NCI-H345 (cell line): ENCODE data around the gene STK11IP.
A peak's percentile ranks its signal among the peaks of the same experiment; 100 is the strongest.

ENCODE experiments used
- DNase-seq: peaks from one replicate; lab custom pipeline; 2025; lab: John Stamatoyannopoulos, UW

STK11IP gene

GRCh38 chr2:219597552-219598307, at the start of gene STK11IP:
Gene STK11IP (plus strand): TSS chr2:219597857. CDS start chr2:219598120, 263 bp downstream.
- DNase-seq = peak; percentile 98

- no peak for DNase-seq
Observed at GRCh38 chr2:219548990-219549389, 48.7 kb upstream of the STK11IP start.

GRCh38 chr2:219549619-219550018, 48.0 kb upstream of the STK11IP start:
- DNase-seq = no peak

GRCh38 chr2:219551441-219552381, 45.9 kb upstream of the STK11IP start:
- DNase-seq = no peak

GRCh38 chr2:219552382-219553167, 45.1 kb upstream of the STK11IP start:
- DNase-seq = peak; percentile 91

GRCh38 chr2:219553168-219553417, 44.6 kb upstream of the STK11IP start:
- DNase-seq = no peak

- DNase-seq = no peak
Observed at GRCh38 chr2:219553463-219553963, 44.1 kb upstream of the STK11IP start.

GRCh38 chr2:219554350-219554749, 43.3 kb upstream of the STK11IP start:
- DNase-seq = no peak

- DNase-seq = no peak
Observed at GRCh38 chr2:219555956-219556355, 41.7 kb upstream of the STK11IP start.

GRCh38 chr2:219556413-219556812, 41.2 kb upstream of the STK11IP start:
- no peak for DNase-seq

- DNase-seq = no peak
Observed at GRCh38 chr2:219557320-219557719, 40.3 kb upstream of the STK11IP start.

GRCh38 chr2:219557791-219558785, 39.6 kb upstream of the STK11IP start:
- no peak for DNase-seq

- no peak for DNase-seq
Observed at GRCh38 chr2:219559156-219559915, 38.3 kb upstream of the STK11IP start.

- no peak for DNase-seq
Observed at GRCh38 chr2:219560037-219560892, 37.4 kb upstream of the STK11IP start.

- DNase-seq = no peak
Observed at GRCh38 chr2:219560893-219561178, 36.8 kb upstream of the STK11IP start.

- DNase-seq = no peak
Observed at GRCh38 chr2:219561179-219562048, 36.2 kb upstream of the STK11IP start.

- peak; percentile 85 for DNase-seq
Observed at GRCh38 chr2:219562049-219563020, 35.3 kb upstream of the STK11IP start.
